H9 (cell line): ENCODE data around the gene TANK. TPM values are rescaled to one million over a fixed set of nuclear protein-coding genes. Genes with fewer than 3 reads are reported as not detected.

Experiments
- DNase-seq: peaks from one replicate; pipeline ENCODE4 v3.0.0-alpha.2; 2017
- H2AFZ ChIP-seq: one replicate; pipeline ENCODE4 v1.6.1; 2013; ENCODE audit warnings: mild to moderate bottlenecking, low read length, control low read depth, moderate library complexity
- H2AK5ac ChIP-seq: 2 replicates; pipeline ENCODE4 v1.6.1; 2013; ENCODE audit warnings: low read length, control low read depth, mixed read lengths; ENCODE audit not compliant: insufficient read length
- H2BK120ac ChIP-seq: one replicate; pipeline ENCODE4 v1.6.1; 2013; ENCODE audit warnings: low read depth, mild to moderate bottlenecking, low read length, control low read depth, inconsistent platforms; ENCODE audit not compliant: poor library complexity, severe bottlenecking
- H2BK12ac ChIP-seq: 2 replicates; pipeline ENCODE4 v1.6.1; 2013; ENCODE audit warnings: low read length, control low read depth, mixed read lengths, low read depth; ENCODE audit not compliant: insufficient read length
- H2BK15ac ChIP-seq: 2 replicates; pipeline ENCODE4 v1.6.1; 2013; ENCODE audit warnings: low read depth, low read length, control low read depth
- H2BK20ac ChIP-seq: one replicate; pipeline ENCODE4 v1.6.1; 2013; ENCODE audit warnings: low read depth, mild to moderate bottlenecking, low read length, control low read depth, inconsistent platforms; ENCODE audit not compliant: poor library complexity, severe bottlenecking
- H2BK5ac ChIP-seq: 2 replicates; pipeline ENCODE4 v1.6.1; 2013; ENCODE audit warnings: low read length, control low read depth, mixed read lengths; ENCODE audit not compliant: insufficient read length
- H3K14ac ChIP-seq: 2 replicates; pipeline ENCODE4 v1.6.1; 2013; ENCODE audit warnings: low read length, control low read depth; ENCODE audit not compliant: insufficient read depth
- H3K18ac ChIP-seq: 2 replicates; pipeline ENCODE4 v1.6.1; 2013; ENCODE audit warnings: low read depth, mild to moderate bottlenecking, mixed read lengths, low read length, control low read depth; ENCODE audit not compliant: insufficient read length
- H3K23ac ChIP-seq: 2 replicates; pipeline ENCODE4 v1.6.1; 2013; ENCODE audit warnings: low read length, control low read depth, mixed read lengths, low read depth; ENCODE audit not compliant: insufficient read length
- H3K23me2 ChIP-seq: 2 replicates; pipeline ENCODE4 v1.6.1; 2013; ENCODE audit warnings: low read depth, mild to moderate bottlenecking, mixed read lengths, low read length, control low read depth; ENCODE audit not compliant: insufficient read length, poor library complexity, severe bottlenecking
- H3K27ac ChIP-seq: 2 replicates; pipeline ENCODE4 v1.5.1; 2013; ENCODE audit warnings: low read length, control low read depth, mixed read lengths, low read depth; ENCODE audit not compliant: insufficient read length
- H3K27me3 ChIP-seq: 2 replicates; pipeline ENCODE4 v1.6.1; 2013; ENCODE audit warnings: low read length, control low read depth, inconsistent platforms; ENCODE audit not compliant: insufficient read depth
- H3K4ac ChIP-seq: 2 replicates; pipeline ENCODE4 v1.6.1; 2013; ENCODE audit warnings: low read depth, mild to moderate bottlenecking, control low read depth, inconsistent platforms, low read length, moderate library complexity
- H3K4me1 ChIP-seq: 2 replicates; pipeline ENCODE4 v1.6.1; 2013; ENCODE audit warnings: low read length, control low read depth, inconsistent platforms; ENCODE audit not compliant: insufficient read depth
- H3K4me2 ChIP-seq: 2 replicates; pipeline ENCODE4 v1.6.1; 2013; ENCODE audit warnings: low read length, control low read depth, mixed read lengths; ENCODE audit not compliant: insufficient read length, insufficient read depth
- H3K56ac ChIP-seq: 2 replicates; pipeline ENCODE4 v1.6.1; 2013; ENCODE audit warnings: low read depth, mild to moderate bottlenecking, mixed read lengths, low read length, control low read depth; ENCODE audit not compliant: insufficient read length
- H3K79me1 ChIP-seq: 2 replicates; pipeline ENCODE4 v1.6.1; 2013; ENCODE audit warnings: low read depth, mild to moderate bottlenecking, moderate library complexity, low read length, control low read depth, inconsistent platforms; ENCODE audit not compliant: insufficient read depth, poor library complexity, severe bottlenecking
- H3K79me2 ChIP-seq: 2 replicates; pipeline ENCODE4 v1.6.1; 2013; ENCODE audit warnings: low read length, control low read depth, inconsistent platforms; ENCODE audit not compliant: insufficient read depth
- H3K9ac ChIP-seq: 2 replicates; pipeline ENCODE4 v1.6.1; 2013; ENCODE audit warnings: low read length, control low read depth, mixed read lengths; ENCODE audit not compliant: insufficient read length; ENCODE audit errors: extremely low read depth
- H3K9me3 ChIP-seq: one replicate; pipeline ENCODE4 v1.6.1; 2013; ENCODE audit warnings: low read depth, low read length, inconsistent platforms; ENCODE audit not compliant: control insufficient read depth
- H3T11ph ChIP-seq: one replicate; pipeline ENCODE4 v1.6.1; 2013; ENCODE audit warnings: mild to moderate bottlenecking, low read length, control low read depth, inconsistent platforms
- H4K20me1 ChIP-seq: one replicate; pipeline ENCODE4 v1.6.1; 2013; ENCODE audit not compliant: control insufficient read depth, insufficient read length, insufficient read depth
- H4K5ac ChIP-seq: 2 replicates; pipeline ENCODE4 v1.6.1; 2013; ENCODE audit warnings: low read depth, mild to moderate bottlenecking, mixed read lengths, low read length, control low read depth; ENCODE audit not compliant: insufficient read length
- H4K8ac ChIP-seq: replicated peaks from 2 replicates; pipeline ENCODE4 v1.6.1; 2013; ENCODE audit warnings: low read length, control low read depth, mixed read lengths, low read depth; ENCODE audit not compliant: insufficient read length
- H4K91ac ChIP-seq: 2 replicates; pipeline ENCODE4 v1.6.1; 2013; ENCODE audit warnings: low read depth, mild to moderate bottlenecking, moderate library complexity, mixed read lengths, low read length, control low read depth; ENCODE audit not compliant: insufficient read length
- H3K27ac Mint-ChIP-seq, 3 experiments: 2 replicates in 2 of 3; 3 replicates in 1 of 3; pipeline ENCODE4 v1.8.0; 2020 to 2021; ENCODE audit warnings: mixed read lengths in 3 of 3, mild to moderate bottlenecking in 1 of 3, moderate library complexity in 1 of 3
- H3K27me3 Mint-ChIP-seq: 2 replicates; pipeline ENCODE4 v1.8.0; 2021; ENCODE audit warnings: low read depth, mild to moderate bottlenecking, moderate library complexity, mixed read lengths
- H3K36me3 Mint-ChIP-seq, 3 experiments: 2 replicates in 2 of 3; 3 replicates in 1 of 3; pipeline ENCODE4 v1.8.0; 2020 to 2021; ENCODE audit warnings: low read depth in 3 of 3, mixed read lengths in 3 of 3; ENCODE audit not compliant: insufficient read depth in 1 of 3
- H3K4me1 Mint-ChIP-seq, 2 experiments: 2 replicates each; pipeline ENCODE4 v1.8.0; 2020; ENCODE audit warnings: mixed read lengths in 2 of 2
- H3K4me3 Mint-ChIP-seq, 2 experiments: 2 replicates in 1 of 2; 3 replicates in 1 of 2; pipeline ENCODE4 v1.8.0; 2020 to 2021; ENCODE audit warnings: mild to moderate bottlenecking in 2 of 2, mixed read lengths in 2 of 2, moderate library complexity in 1 of 2
- H3K9me3 Mint-ChIP-seq, 2 experiments: 2 replicates in 1 of 2; 3 replicates in 1 of 2; pipeline ENCODE4 v1.8.0; 2020; ENCODE audit warnings: mild to moderate bottlenecking in 2 of 2, mixed read lengths in 2 of 2, moderate library complexity in 1 of 2
- CTCF ChIP-seq: fragments of 200-600 bp; sonication (generic); conservative IDR thresholded peaks from 3 replicates; pipeline ENCODE4 v1.8.0; 2021; ENCODE audit warnings: antibody characterized with exemption, mild to moderate bottlenecking
- WGBS: extraction: QIAGEN DNeasy Blood & Tissue Kit; methylation state at CpG from one replicate; pipeline ENCODE4 v1.1.7; 2013; ENCODE audit warnings: missing lambda C conversion rate, low lambda C conversion rate, mixed read lengths; ENCODE audit not compliant: insufficient read length; ENCODE audit errors: extremely low coverage; 5-methylcytosine and 5-hydroxymethylcytosine counted together
- total RNA-seq: library from RNA; stranded (reverse); gene quantifications from 2 replicates; pipeline ENCODE4 v1.2.1, GENCODE V29; 2021

The TANK gene
- total RNA-seq, 1 experiment from 2014 or later = 23.9 TPM

GRCh38 chr2:161219211-161219610 lies 59.0 kb downstream of the TANK start:
- Histone ChIP-seq H2BK20ac (no peak overlapping the region), H4K91ac (no peak overlapping the region), H2AFZ (no peak overlapping the region), H2BK15ac (no peak overlapping the region), H2BK12ac (no peak overlapping the region), H3K9me3 (no peaks in the 10 kb centered on the region), H3K27ac (no peak overlapping the region), H3K56ac (no peak overlapping the region), H2BK120ac (no peak overlapping the region), H4K5ac (no peak overlapping the region), H3K27me3 (no peaks in the 10 kb centered on the region), H3K4me2 (no peak overlapping the region), H2AK5ac (no peak overlapping the region), H3K79me1 (no peaks in the 10 kb centered on the region), H3K23ac (no peak overlapping the region), H3K9ac (no peak overlapping the region), H3K79me2 (no peaks in the 10 kb centered on the region), H4K8ac (no peak overlapping the region), H4K20me1 (no peaks in the 10 kb centered on the region), H2BK5ac (no peak overlapping the region), H3K4ac (no peak overlapping the region), H3T11ph (no peak overlapping the region), H3K14ac (no peak overlapping the region), H3K23me2 (no peaks in the 10 kb centered on the region), H3K18ac (no peak overlapping the region), H3K4me1 (no peaks in the 10 kb centered on the region)
- no peak overlapping the region for H3K4me3 Mint-ChIP-seq
- H3K9me3 Mint-ChIP-seq = no peaks in the 10 kb centered on the region; a peak in 1 of 5 replicates
- WGBS = no CpG with 5 or more reads among the region's 1 CpG
- peaks cover 0 to 5% (median 5%) of the 10 kb centered on the region in 3 experiments; a peak in 3 of 7 replicates for H3K36me3 Mint-ChIP-seq
- H3K4me1 Mint-ChIP-seq = no peaks in the 10 kb centered on the region
- DNase-seq = no peak
- no peak for TF ChIP-seq CTCF
- no peaks in the 10 kb centered on the region for H3K27me3 Mint-ChIP-seq
- H3K27ac Mint-ChIP-seq = no peak overlapping the region
